Tibial nerve (tissue), 4 donors: ENCODE results near the gene KXD1. TPM values are rescaled to one million over a fixed set of nuclear protein-coding genes. Genes with fewer than 3 reads are reported as not detected.
"Not testable (repeated sequence)": the region's sequence is repeated elsewhere in the genome, so short reads cannot be mapped to it uniquely, and the experiment has no call there.

Source experiments
- DNase-seq, 2 donors: peaks; one replicate each; pipeline ENCODE4 v3.0.0-alpha.2; 2019; ENCODE audit warnings: low spot score in 2 of 2
- H3K27ac ChIP-seq, 4 donors: fragments of 200-600 bp; sonication (generic) in 3 of 4; one replicate each; pipeline ENCODE4 v1.5.1; 2017 to 2019; ENCODE audit warnings: mild to moderate bottlenecking in 1 of 4
- H3K27me3 ChIP-seq, 2 donors: fragments of 200-600 bp; sonication (generic) in 1 of 2; one replicate each; pipeline versions ENCODE4 v1.5.1 to v1.6.0; 2017 to 2019
- H3K36me3 ChIP-seq, 3 donors: fragments of 200-600 bp; sonication (generic); one replicate each; pipeline ENCODE4 v1.5.1; 2018 to 2019
- H3K4me1 ChIP-seq, 4 donors: fragments of 200-600 bp; sonication (generic) in 3 of 4; one replicate each; pipeline ENCODE4 v1.5.1; 2017 to 2019
- H3K4me3 ChIP-seq, 4 donors: fragments of 200-600 bp; sonication (generic) in 3 of 4; one replicate each; pipeline ENCODE4 v1.5.1; 2017 to 2019; ENCODE audit warnings: mild to moderate bottlenecking in 1 of 4, moderate library complexity in 1 of 4
- H3K9me3 ChIP-seq, 4 donors: fragments of 200-600 bp; sonication (generic) in 3 of 4; one replicate each; pipeline ENCODE4 v1.5.1; 2017 to 2019
- CTCF ChIP-seq, 5 experiments: fragments of 200-600 bp in 3 of 5; fragments of 450-650 bp in 2 of 5; sonication (generic) in 3 of 5; IDR thresholded peaks; one replicate each; pipeline ENCODE4 v1.5.1; 2016 to 2019; ENCODE audit warnings: antibody characterized with exemption in 5 of 5, mild to moderate bottlenecking in 3 of 5, moderate library complexity in 2 of 5
- EP300 ChIP-seq, 2 donors: sonication (generic); formaldehyde crosslinking; IDR thresholded peaks; one replicate each; pipeline ENCODE4 v1.6.1; 2017; ENCODE audit warnings: antibody characterized with exemption in 2 of 2, mild to moderate bottlenecking in 1 of 2
- POLR2A ChIP-seq, 2 donors: fragments of 450-650 bp; IDR thresholded peaks; one replicate each; pipeline ENCODE4 v1.6.1; 2017; ENCODE audit warnings: antibody characterized with exemption in 2 of 2, mild to moderate bottlenecking in 2 of 2, moderate library complexity in 2 of 2
- WGBS, 2 donors: methylation state at CpG; one replicate each; pipeline ENCODE4 v1.1.5; 2018; 5-methylcytosine and 5-hydroxymethylcytosine counted together
- total RNA-seq, 4 donors: library from RNA; depleted of rRNA; stranded (reverse); fragments of >200 nt; gene quantifications; one replicate each; pipeline ENCODE4 v1.1.0, GENCODE V29; 2016

Gene KXD1
- total RNA-seq, 4 donors from 2014 or later = 122 to 298 (median 167) TPM

- WGBS, 2 donors = 89 to 92% methylated on average over 4 of the region's 4 CpGs
- no peaks in the 10 kb centered on the region for H3K27me3 ChIP-seq
- no peaks in the 10 kb centered on the region for H3K4me1 ChIP-seq
- H3K9me3 ChIP-seq = no peaks in the 10 kb centered on the region
- DNase-seq = no peak
- no peak overlapping the region for H3K4me3 ChIP-seq
- H3K27ac ChIP-seq = no peak overlapping the region
- H3K36me3 ChIP-seq = peaks cover 2 to 79% (median 12%) of the 10 kb centered on the region in 3 donors
- TF ChIP-seq POLR2A (IDR thresholded peaks at IDR 0.05) (no peak), CTCF (IDR thresholded peaks at IDR 0.05) (no peak), EP300 (IDR thresholded peaks at IDR 0.05) (no peak)
These were observed 24.6 kb upstream of the KXD1 start for GRCh38 chr19:18533058-18533457.

- TF ChIP-seq POLR2A (IDR thresholded peaks at IDR 0.05) (no peak), EP300 (IDR thresholded peaks at IDR 0.05) (no peak), CTCF (IDR thresholded peaks at IDR 0.05) (no peak)
- Histone ChIP-seq H3K9me3 (no peaks in the 10 kb centered on the region), H3K36me3 (peaks cover 2 to 100% (median 17%) of the 10 kb centered on the region in 3 donors), H3K27ac (no peak overlapping the region), H3K27me3 (no peaks in the 10 kb centered on the region), H3K4me3 (no peak overlapping the region), H3K4me1 (peaks cover 0 to 4% (median under 1%) of the 10 kb centered on the region in 4 donors)
- WGBS, 2 donors = 96 to 97% methylated on average over 10 of the region's 10 CpGs
- no peak for DNase-seq
These were observed 21.2 kb upstream of the KXD1 start for GRCh38 chr19:18536475-18536874.

DNA sequence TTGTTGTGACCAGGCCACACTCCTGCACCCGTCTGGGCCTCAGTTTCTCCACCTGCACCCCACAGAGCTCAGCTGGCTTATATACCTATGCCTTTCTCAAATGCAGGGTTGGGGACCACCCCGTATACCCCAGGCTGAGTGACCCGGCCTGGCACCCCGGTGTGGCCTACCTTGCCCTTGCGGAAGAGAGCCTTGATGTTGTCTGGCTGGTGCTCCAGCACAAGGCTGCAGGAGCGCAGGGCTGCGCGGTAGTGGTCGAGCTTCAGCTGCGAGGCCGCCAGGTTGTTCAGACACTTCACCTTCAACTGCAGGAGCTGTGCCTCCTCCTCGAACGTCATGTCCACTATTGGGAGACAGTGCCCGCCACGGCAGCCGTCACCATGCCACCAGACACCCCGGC, 20.2 kb upstream of the KXD1 start:
- no peaks in the 10 kb centered on the region for H3K9me3 ChIP-seq
- DNase-seq = no peak
- H3K27me3 ChIP-seq = no peaks in the 10 kb centered on the region
- peaks cover 2 to 93% (median 11%) of the 10 kb centered on the region in 3 donors for H3K36me3 ChIP-seq
- WGBS, 2 donors = 88 to 95% methylated on average over 7 to 11 of the region's 17 CpGs
- no peak overlapping the region for H3K27ac ChIP-seq
- TF ChIP-seq POLR2A (IDR thresholded peaks at IDR 0.05) (no peak), CTCF (IDR thresholded peaks at IDR 0.05) (no peak), EP300 (IDR thresholded peaks at IDR 0.05) (no peak)
- no peak overlapping the region for H3K4me3 ChIP-seq
- H3K4me1 ChIP-seq = peaks cover 0 to 13% (median 8%) of the 10 kb centered on the region in 4 donors

DNA sequence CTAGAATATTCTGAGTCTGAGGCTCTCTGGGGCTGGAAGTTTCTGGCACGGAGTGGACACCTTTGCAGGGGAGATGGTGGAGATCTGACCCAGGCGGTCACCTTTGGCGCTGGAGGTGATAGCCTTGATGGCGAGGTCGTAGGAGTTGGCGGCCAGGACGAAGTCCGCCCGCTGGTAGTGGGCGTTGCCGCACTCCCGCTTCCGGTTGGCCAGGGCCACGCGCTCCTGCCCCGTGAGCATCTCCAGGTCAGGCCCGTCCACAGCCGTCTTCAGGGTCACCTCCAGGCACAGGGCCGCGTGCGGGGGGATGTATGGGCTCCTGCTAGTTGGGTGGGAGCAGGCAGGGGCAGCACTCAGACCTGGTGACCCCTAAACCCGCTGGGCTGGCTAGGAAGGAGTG, 19.6 kb upstream of the KXD1 start:
- H3K9me3 ChIP-seq = no peaks in the 10 kb centered on the region
- no peak for DNase-seq
- H3K36me3 ChIP-seq = peaks cover 2 to 86% (median 11%) of the 10 kb centered on the region in 3 donors
- no peak for TF ChIP-seq CTCF (IDR thresholded peaks at IDR 0.05)
- TF ChIP-seq POLR2A (IDR thresholded peaks at IDR 0.05) = no peak
- TF ChIP-seq EP300 (IDR thresholded peaks at IDR 0.05) = no peak
- no peak overlapping the region for H3K4me3 ChIP-seq
- peaks cover 0 to 15% (median 8%) of the 10 kb centered on the region in 4 donors for H3K4me1 ChIP-seq
- no peaks in the 10 kb centered on the region for H3K27me3 ChIP-seq
- no peak overlapping the region for H3K27ac ChIP-seq
- WGBS, 2 donors = 88 to 91% methylated on average over 13 to 20 of the region's 22 CpGs

DNA sequence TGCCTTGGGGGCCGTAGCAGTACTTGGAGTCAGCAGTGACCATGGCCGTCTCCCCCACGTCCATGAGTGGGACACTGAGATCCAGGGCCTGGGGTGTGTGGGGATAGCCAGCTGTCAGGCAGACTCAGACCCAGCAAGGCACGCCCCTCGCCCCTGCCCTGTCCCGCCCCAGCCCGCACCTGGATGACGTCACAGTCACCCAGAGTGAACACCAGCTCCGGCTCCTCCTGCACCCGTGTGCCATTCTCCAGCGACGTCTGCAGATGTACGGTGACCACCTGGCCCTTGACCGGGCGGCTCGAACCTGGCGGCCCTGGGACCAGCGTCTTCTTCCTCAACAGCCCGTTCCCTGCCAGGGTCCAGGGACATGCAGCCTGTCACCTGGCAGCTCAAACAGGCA, 18.3 kb upstream of the KXD1 start:
- Histone ChIP-seq H3K27ac (no peak overlapping the region), H3K36me3 (peaks cover 2 to 74% (median 11%) of the 10 kb centered on the region in 3 donors), H3K27me3 (no peaks in the 10 kb centered on the region), H3K4me3 (no peak overlapping the region), H3K9me3 (no peaks in the 10 kb centered on the region), H3K4me1 (peaks cover 0 to 22% (median 11%) of the 10 kb centered on the region in 4 donors)
- WGBS, 2 donors = 90 to 96% methylated on average over 18 to 19 of the region's 19 CpGs
- DNase-seq = no peak
- TF ChIP-seq EP300 (IDR thresholded peaks at IDR 0.05) (no peak), POLR2A (IDR thresholded peaks at IDR 0.05) (no peak), CTCF (IDR thresholded peaks at IDR 0.05) (no peak)

- not testable (repeated sequence) for DNase-seq, H3K27ac ChIP-seq, H3K4me3 ChIP-seq, H3K9me3 ChIP-seq, H3K27me3 ChIP-seq
- 100% methylated on average over 1 of the region's 1 CpG for WGBS, 2 donors
- peaks cover 2 to 65% (median 11%) of the 10 kb centered on the region in 3 donors for H3K36me3 ChIP-seq
- H3K4me1 ChIP-seq = peaks cover 0 to 22% (median 11%) of the 10 kb centered on the region in 4 donors
These were observed 17.5 kb upstream of the KXD1 start for GRCh38 chr19:18540200-18540599.
